K562 (cell line): ENCODE data around the gene APBB2.

Experiments used
- ATF7 ChIP-seq: fragments of 450-650 bp; IDR thresholded peaks from 2 replicates; pipeline ENCODE4 v1.7.1; 2014; ENCODE audit warnings: mild to moderate bottlenecking, moderate library complexity
- ETV6 ChIP-seq, 3 experiments: fragments of 150-350 bp in 1 of 3; sonication (generic) in 1 of 3; formaldehyde crosslinking in 1 of 3; IDR thresholded peaks; 2 replicates each; pipeline versions ENCODE4 v1.6.1 to v1.8.0; 2014 to 2022; ENCODE audit warnings: borderline replicate concordance in 2 of 3, low read depth in 2 of 3, antibody characterized with exemption in 1 of 3, low read length in 1 of 3, mild to moderate bottlenecking in 1 of 3, missing genetic modification reagents in 1 of 3
- FUS ChIP-seq: fragments of 200-400 bp; formaldehyde crosslinking; optimal IDR thresholded peaks from 2 replicates; pipeline ENCODE3; 2017; ENCODE audit warnings: low read depth, low read length
- LARP7 ChIP-seq: fragments of 450-650 bp; IDR thresholded peaks from 2 replicates; pipeline ENCODE4 v1.6.1; 2016
- NFYB ChIP-seq: IDR thresholded peaks from 2 replicates; pipeline ENCODE4 v1.6.1; 2011; ENCODE audit warnings: mild to moderate bottlenecking, moderate library complexity; ENCODE audit not compliant: insufficient read length; ENCODE audit errors: extremely low read depth
- NR1H2 ChIP-seq: sonication (generic); formaldehyde crosslinking; IDR thresholded peaks from 2 replicates; pipeline ENCODE4 v1.4.0; 2020; ENCODE audit warnings: mild to moderate bottlenecking, missing genetic modification reagents
- POLR2A ChIP-seq: fragments of 450-650 bp; conservative IDR thresholded peaks from 2 replicates; pipeline ENCODE4 v1.6.1; 2016
- ZKSCAN8 ChIP-seq: fragments of 200-800 bp; sonication (Bioruptor generic); IDR thresholded peaks from 2 replicates; pipeline ENCODE4 v1.6.1; 2016; ENCODE audit warnings: missing genetic modification characterization, missing compliant biosample characterization
- ZNF175 ChIP-seq: fragments of 200-800 bp; sonication (Bioruptor generic); IDR thresholded peaks from 2 replicates; pipeline ENCODE4 v1.6.1; 2016; ENCODE audit warnings: low read depth, mild to moderate bottlenecking, missing genetic modification characterization, missing compliant biosample characterization
- ZNF696 ChIP-seq: fragments of 250-450 bp; sonication (Bioruptor Pico); conservative IDR thresholded peaks from 2 replicates; pipeline ENCODE4 v1.4.0; 2020; ENCODE audit warnings: mild to moderate bottlenecking, moderate library complexity
- TF ChIP-seq, protein P1 (sequence below), 3 experiments: IDR thresholded peaks in 2 of 3; conservative IDR thresholded peaks in 1 of 3; 2 replicates each; pipeline ENCODE4 v1.5.1; 2011 to 2012; ENCODE audit warnings: low read length in 3 of 3, mild to moderate bottlenecking in 3 of 3, control low read depth in 2 of 3, improper control_type of control experiment in 1 of 3, inconsistent platforms in 1 of 3, low read depth in 1 of 3, mixed read lengths in 1 of 3, moderate library complexity in 1 of 3; ENCODE audit not compliant: insufficient read depth in 2 of 3
- TF ChIP-seq, protein P2 (sequence below), 2 experiments: fragments of 450-650 bp; formaldehyde crosslinking in 1 of 2; IDR thresholded peaks; 2 replicates each; pipeline versions ENCODE4 v1.4.0 to v1.6.1; 2014 to 2020; ENCODE audit warnings: mild to moderate bottlenecking in 2 of 2, borderline replicate concordance in 1 of 2, low read depth in 1 of 2
- TF ChIP-seq, protein P3 (sequence below), 2 experiments: fragments of 450-650 bp in 1 of 2; sonication (generic) in 1 of 2; formaldehyde crosslinking in 1 of 2; IDR thresholded peaks in 1 of 2; conservative IDR thresholded peaks in 1 of 2; 2 replicates each; pipeline versions ENCODE4 v1.6.1 to v1.8.1; 2016 to 2023; ENCODE audit warnings: mild to moderate bottlenecking in 2 of 2, moderate library complexity in 2 of 2, inconsistent platforms in 1 of 2, missing genetic modification reagents in 1 of 2
- TF ChIP-seq, protein P4 (sequence below): fragments of 200-400 bp; formaldehyde crosslinking; IDR thresholded peaks from 2 replicates; pipeline ENCODE4 v1.6.1; 2017; ENCODE audit warnings: mild to moderate bottlenecking, low read depth, low read length, moderate library complexity

DNA sequence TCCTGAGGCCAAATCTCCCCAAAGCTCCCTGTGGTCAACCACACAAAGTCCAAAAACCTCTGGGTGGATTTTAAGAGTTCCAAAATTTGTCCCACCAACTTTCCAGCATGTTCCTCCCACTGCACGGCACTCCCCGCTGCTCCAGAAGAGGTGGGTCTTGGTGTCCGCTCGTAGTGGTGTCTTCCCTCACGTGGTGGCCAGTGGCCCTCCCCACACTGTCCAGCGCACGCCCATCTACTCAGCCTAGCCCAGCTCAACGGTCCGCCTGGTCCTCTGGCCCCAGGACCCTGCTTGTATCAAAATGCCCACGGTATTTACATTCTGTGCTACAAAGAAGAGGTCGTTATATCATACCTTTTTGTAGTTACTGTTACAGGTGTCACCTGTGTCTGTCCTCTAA, 381.1 kb downstream of the APBB2 start:
- TF ChIP-seq ZKSCAN8 (CRISPR knock-in tag) (no peak), POLR2A (no peak), NFYB (no peak), ZNF696 (no peak), ETV6 (IDR thresholded peaks at IDR 0.05; ENCODE audit: borderline replicate concordance in 1 of 2, low read depth in 2 of 2, low read length in 1 of 2) (no peak), ETV6 (CRISPR knock-in tag; IDR thresholded peaks at IDR 0.05; ENCODE audit: borderline replicate concordance) (no peak), FUS (no peak), NR1H2 (no peak), LARP7 (no peak), ATF7 (no peak), ZNF175 (no peak)
- TF ChIP-seq, protein P1, sequence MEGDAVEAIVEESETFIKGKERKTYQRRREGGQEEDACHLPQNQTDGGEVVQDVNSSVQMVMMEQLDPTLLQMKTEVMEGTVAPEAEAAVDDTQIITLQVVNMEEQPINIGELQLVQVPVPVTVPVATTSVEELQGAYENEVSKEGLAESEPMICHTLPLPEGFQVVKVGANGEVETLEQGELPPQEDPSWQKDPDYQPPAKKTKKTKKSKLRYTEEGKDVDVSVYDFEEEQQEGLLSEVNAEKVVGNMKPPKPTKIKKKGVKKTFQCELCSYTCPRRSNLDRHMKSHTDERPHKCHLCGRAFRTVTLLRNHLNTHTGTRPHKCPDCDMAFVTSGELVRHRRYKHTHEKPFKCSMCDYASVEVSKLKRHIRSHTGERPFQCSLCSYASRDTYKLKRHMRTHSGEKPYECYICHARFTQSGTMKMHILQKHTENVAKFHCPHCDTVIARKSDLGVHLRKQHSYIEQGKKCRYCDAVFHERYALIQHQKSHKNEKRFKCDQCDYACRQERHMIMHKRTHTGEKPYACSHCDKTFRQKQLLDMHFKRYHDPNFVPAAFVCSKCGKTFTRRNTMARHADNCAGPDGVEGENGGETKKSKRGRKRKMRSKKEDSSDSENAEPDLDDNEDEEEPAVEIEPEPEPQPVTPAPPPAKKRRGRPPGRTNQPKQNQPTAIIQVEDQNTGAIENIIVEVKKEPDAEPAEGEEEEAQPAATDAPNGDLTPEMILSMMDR (IDR thresholded peaks at IDR 0.05 in 2 of 3, conservative IDR thresholded peaks at IDR 0.05 in 1 of 3; ENCODE audit: insufficient read depth in 2 of 3, low read depth in 1 of 3, low read length in 3 of 3) = no peak
- TF ChIP-seq, protein P2, sequence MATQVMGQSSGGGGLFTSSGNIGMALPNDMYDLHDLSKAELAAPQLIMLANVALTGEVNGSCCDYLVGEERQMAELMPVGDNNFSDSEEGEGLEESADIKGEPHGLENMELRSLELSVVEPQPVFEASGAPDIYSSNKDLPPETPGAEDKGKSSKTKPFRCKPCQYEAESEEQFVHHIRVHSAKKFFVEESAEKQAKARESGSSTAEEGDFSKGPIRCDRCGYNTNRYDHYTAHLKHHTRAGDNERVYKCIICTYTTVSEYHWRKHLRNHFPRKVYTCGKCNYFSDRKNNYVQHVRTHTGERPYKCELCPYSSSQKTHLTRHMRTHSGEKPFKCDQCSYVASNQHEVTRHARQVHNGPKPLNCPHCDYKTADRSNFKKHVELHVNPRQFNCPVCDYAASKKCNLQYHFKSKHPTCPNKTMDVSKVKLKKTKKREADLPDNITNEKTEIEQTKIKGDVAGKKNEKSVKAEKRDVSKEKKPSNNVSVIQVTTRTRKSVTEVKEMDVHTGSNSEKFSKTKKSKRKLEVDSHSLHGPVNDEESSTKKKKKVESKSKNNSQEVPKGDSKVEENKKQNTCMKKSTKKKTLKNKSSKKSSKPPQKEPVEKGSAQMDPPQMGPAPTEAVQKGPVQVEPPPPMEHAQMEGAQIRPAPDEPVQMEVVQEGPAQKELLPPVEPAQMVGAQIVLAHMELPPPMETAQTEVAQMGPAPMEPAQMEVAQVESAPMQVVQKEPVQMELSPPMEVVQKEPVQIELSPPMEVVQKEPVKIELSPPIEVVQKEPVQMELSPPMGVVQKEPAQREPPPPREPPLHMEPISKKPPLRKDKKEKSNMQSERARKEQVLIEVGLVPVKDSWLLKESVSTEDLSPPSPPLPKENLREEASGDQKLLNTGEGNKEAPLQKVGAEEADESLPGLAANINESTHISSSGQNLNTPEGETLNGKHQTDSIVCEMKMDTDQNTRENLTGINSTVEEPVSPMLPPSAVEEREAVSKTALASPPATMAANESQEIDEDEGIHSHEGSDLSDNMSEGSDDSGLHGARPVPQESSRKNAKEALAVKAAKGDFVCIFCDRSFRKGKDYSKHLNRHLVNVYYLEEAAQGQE (IDR thresholded peaks at IDR 0.05; ENCODE audit: borderline replicate concordance) = no peak
- TF ChIP-seq, protein P2 (CRISPR knock-in tag; IDR thresholded peaks at IDR 0.05; ENCODE audit: low read depth) = no peak
- TF ChIP-seq, protein P3, sequence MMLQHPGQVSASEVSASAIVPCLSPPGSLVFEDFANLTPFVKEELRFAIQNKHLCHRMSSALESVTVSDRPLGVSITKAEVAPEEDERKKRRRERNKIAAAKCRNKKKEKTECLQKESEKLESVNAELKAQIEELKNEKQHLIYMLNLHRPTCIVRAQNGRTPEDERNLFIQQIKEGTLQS (IDR thresholded peaks at IDR 0.05) = no peak
- TF ChIP-seq, protein P3 (CRISPR knock-in tag; conservative IDR thresholded peaks at IDR 0.05) = no peak
- TF ChIP-seq, protein P4, sequence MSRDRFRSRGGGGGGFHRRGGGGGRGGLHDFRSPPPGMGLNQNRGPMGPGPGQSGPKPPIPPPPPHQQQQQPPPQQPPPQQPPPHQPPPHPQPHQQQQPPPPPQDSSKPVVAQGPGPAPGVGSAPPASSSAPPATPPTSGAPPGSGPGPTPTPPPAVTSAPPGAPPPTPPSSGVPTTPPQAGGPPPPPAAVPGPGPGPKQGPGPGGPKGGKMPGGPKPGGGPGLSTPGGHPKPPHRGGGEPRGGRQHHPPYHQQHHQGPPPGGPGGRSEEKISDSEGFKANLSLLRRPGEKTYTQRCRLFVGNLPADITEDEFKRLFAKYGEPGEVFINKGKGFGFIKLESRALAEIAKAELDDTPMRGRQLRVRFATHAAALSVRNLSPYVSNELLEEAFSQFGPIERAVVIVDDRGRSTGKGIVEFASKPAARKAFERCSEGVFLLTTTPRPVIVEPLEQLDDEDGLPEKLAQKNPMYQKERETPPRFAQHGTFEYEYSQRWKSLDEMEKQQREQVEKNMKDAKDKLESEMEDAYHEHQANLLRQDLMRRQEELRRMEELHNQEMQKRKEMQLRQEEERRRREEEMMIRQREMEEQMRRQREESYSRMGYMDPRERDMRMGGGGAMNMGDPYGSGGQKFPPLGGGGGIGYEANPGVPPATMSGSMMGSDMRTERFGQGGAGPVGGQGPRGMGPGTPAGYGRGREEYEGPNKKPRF = no peak
